Right ventricle myocardium superior (tissue), 1 donor: ENCODE measurements around the gene FOXN3. TPM values are rescaled to one million over a fixed set of nuclear protein-coding genes. Genes with fewer than 3 reads are reported as not detected.
"Not testable (repeated sequence)": the region's sequence is repeated elsewhere in the genome, so short reads cannot be mapped to it uniquely, and the experiment has no call there.

Experiments
- ATAC-seq: fragments of 200-7000 bp; cut with Tn5 transposase; one replicate; pipeline ENCODE4 v1.9.1; 2020; ENCODE audit warnings: mild to moderate bottlenecking; ENCODE audit not compliant: poor library complexity
- DNase-seq: peaks from one replicate; pipeline ENCODE4 v3.0.0-alpha.2; 2020
- intact Hi-C: fragments of 100-400 bp; cut with DNase I; formaldehyde crosslinking; loops from one replicate; pipeline ENCODE4 v1.11.2; 2022
- total RNA-seq: library from RNA; stranded (reverse); fragmentation: NEBNext Ultra II Directional; extraction: Animal tissue kit (Norgen Biotek cat#: 25700); gene quantifications from one replicate; pipeline ENCODE4 v1.2.1, GENCODE V29; 2021
- donor health status: DM: no; HTN: yes; CAD: no; lungs with severe emphysema.

Gene FOXN3
- total RNA-seq, 1 donor from 2014 or later: 122 TPM

GRCh38 chr14:89123851-89124250 is 293.2 kb downstream of the FOXN3 start:
- intact Hi-C loops: no loop called here
- DNase-seq (no peak), ATAC-seq (no peak)

- ATAC-seq (no peak), DNase-seq (no peak)
- intact Hi-C loops: no loop called here
Measured at GRCh38 chr14:89123215-89123614, 293.8 kb downstream of the FOXN3 start.

- DNase-seq: no peak
- intact Hi-C loops: no loop called here
- no peak for ATAC-seq
Measured at GRCh38 chr14:89121968-89122620, 294.9 kb downstream of the FOXN3 start.

GRCh38 chr14:89117012-89117411 is 300.0 kb downstream of the FOXN3 start:
- intact Hi-C loops: no loop called here
- DNase-seq (no peak), ATAC-seq (no peak)

- intact Hi-C loops: no loop called here
- ATAC-seq (no peak), DNase-seq (no peak)
Measured at GRCh38 chr14:89114109-89114508, 302.9 kb downstream of the FOXN3 start.

- intact Hi-C loops: no loop called here
- ATAC-seq: no peak
- DNase-seq: no peak
Measured at GRCh38 chr14:89112720-89113119, 304.3 kb downstream of the FOXN3 start.

DNA sequence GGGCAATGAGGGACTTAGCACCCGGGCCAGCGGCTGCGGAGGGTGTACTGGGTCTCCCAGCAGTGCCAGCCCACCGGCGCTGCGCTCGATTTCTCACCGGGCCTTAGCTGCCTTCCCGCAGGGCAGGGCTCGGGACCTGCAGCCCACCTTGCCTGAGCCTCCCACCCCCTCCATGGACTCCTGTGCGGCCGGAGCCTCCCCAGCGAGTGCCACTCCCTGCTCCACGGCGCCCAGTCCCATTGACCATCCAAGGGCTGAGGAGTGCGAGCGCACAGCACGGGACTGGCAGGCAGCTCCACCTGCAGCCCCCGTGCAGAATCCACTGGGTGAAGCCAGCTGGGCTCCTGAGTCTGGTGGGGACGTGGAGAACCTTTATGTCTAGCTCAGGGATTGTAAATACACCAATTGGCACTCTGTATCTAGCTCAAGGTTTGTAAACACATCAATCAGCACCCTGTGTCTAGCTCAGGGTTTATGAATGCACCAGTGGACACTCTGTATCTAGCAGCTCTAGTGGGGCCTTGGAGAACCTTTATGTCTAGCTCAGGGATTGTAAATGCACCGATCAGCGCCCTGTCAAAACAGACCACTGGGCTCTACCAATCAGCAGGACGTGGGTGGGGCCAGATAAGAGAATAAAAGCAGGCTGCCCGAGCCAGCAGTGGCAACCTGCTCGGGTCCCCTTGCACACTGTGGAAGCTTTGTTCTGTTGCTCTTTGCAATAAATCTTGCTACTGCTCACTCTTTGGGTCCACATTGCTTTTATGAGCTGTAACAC is 305.1 kb downstream of the FOXN3 start:
- DNase-seq, intact Hi-C loops, ATAC-seq: not testable (repeated sequence)

DNA sequence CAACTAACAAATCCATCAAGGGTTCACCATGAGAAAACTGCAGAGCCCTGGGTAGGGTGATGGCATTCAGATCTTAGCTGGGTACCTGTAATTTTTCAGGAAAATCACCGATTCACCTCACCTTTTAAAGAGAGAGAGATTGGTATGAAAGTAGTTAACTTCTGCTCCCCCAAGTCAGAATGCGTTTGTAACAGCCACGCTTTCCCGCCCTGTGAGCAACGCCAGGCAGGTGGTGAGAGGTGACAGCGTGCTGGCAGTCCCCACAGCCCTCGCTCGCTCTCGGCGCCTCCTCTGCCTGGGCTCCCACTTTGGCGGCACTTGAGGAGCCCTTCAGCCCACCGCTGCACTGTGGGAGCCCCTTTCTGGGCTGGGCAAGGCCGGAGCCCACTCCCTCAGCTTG is 305.8 kb downstream of the FOXN3 start:
- DNase-seq, ATAC-seq, intact Hi-C loops: not testable (repeated sequence)

DNA sequence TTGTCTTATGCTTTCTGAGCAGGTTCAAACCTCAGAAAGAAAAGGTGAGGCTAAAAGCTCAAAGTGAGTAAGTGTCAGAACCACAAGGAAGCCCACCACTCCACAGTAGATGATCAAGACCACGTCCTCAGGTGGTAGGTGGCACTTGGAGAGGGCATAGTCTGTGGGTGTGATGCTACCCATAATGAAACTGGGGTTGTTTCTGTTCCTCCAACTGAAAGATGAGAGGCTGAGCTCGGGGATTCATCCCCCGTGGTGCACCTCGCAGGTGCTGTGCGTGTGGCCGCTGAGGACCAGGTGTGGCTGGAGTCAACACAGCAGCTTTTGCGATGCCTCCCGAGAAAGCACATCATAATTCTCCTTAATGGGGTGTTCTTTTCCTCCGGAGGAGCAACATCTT is 306.9 kb downstream of the FOXN3 start:
- intact Hi-C loops: no loop called here
- ATAC-seq: no peak
- DNase-seq: no peak

DNA sequence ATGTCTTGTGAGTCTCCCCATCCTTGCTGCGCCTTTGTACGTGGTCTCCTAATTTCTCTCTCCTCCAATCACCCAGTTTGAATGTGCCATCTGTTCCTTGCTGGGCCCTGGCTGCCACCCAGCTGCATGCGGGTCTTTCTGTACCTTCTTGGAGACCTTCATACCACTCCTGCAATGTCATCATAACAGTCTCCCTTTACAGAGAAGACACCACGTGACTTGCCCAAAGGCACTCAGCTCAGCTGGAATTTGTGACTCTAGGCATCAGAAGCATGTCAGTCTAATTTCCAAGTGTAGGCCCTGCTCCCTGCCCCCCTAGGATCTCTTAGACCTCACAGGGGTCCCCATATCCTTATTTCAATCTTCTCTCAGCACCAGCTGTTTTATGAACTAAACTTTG is 308.4 kb downstream of the FOXN3 start:
- intact Hi-C loops: no loop called here
- DNase-seq (no peak), ATAC-seq (no peak)

DNA sequence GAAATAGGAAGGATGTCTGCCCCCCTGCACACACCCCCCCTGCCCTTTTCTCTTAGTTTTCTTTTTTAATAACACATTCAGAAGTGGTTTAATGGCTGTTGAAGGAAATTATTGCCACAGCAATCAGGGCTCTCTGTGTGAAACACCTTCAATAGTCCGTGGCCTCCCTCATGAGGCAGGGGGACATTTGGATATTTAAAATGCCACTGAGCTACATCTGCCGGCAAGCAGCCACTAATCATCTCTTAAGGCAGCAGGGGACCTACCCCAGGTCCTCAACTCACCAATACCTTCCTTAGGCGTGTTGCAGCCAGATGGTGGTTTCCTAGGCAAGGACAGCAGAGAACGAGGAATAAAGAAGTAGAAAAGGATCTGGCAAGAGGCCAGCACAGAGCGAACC is 309.4 kb downstream of the FOXN3 start:
- DNase-seq: no peak
- intact Hi-C loops: no loop called here
- no peak for ATAC-seq
